Stimulated activated CD4-positive, alpha-beta T cell treated with anti-CD3 and anti-CD28 coated beads, Interleukin-1b, Interleukin-23, amount 100 ng/mL, for 1 hour (primary cell): ENCODE measurements around the gene GPBP1L1.
A peak's percentile ranks its signal among the peaks of the same experiment; 100 is the strongest.
"Not testable (repeated sequence)": the region's sequence is repeated elsewhere in the genome, so short reads cannot be mapped to it uniquely, and the experiment has no call there.

ENCODE experiments used
- DNase-seq, 2 donors: peaks; one replicate each; pipeline ENCODE4 v3.0.0-alpha.2; 2020; ENCODE audit warnings: low read depth in 2 of 2

Gene GPBP1L1

GRCh38 chr1:45686288-45687013 lies at the start of gene GPBP1L1:
Gene GPBP1L1 (minus strand): TSS chr1:45686533. CDS start chr1:45659087, 27,446 bp downstream.
- DNase-seq: peak; percentile 94 to 96

GRCh38 chr1:45730780-45731319 lies 44.5 kb upstream of the GPBP1L1 start:
- no peak for DNase-seq

GRCh38 chr1:45730075-45730779 lies 43.9 kb upstream of the GPBP1L1 start:
- no peak for DNase-seq

GRCh38 chr1:45726007-45726406 lies 39.7 kb upstream of the GPBP1L1 start:
- DNase-seq: not testable (repeated sequence)

GRCh38 chr1:45723248-45723930 lies 37.1 kb upstream of the GPBP1L1 start:
- DNase-seq: no peak

- DNase-seq: no peak
Observed at GRCh38 chr1:45722809-45723208, 36.5 kb upstream of the GPBP1L1 start.

- no peak for DNase-seq
Observed at GRCh38 chr1:45721207-45721606, 34.9 kb upstream of the GPBP1L1 start.

GRCh38 chr1:45718289-45718688 lies 32.0 kb upstream of the GPBP1L1 start:
- DNase-seq: no peak

- DNase-seq: not testable (repeated sequence)
Observed at GRCh38 chr1:45717386-45717785, 31.1 kb upstream of the GPBP1L1 start.

GRCh38 chr1:45716700-45717099 lies 30.4 kb upstream of the GPBP1L1 start:
- DNase-seq: no peak

GRCh38 chr1:45713711-45714110 lies 27.4 kb upstream of the GPBP1L1 start:
- no peak for DNase-seq

GRCh38 chr1:45704637-45705036 lies 18.3 kb upstream of the GPBP1L1 start:
- no peak for DNase-seq

- DNase-seq: no peak
Observed at GRCh38 chr1:45694823-45695222, 8.5 kb upstream of the GPBP1L1 start.

- DNase-seq: not testable (repeated sequence)
Observed at GRCh38 chr1:45693811-45694210, 7.5 kb upstream of the GPBP1L1 start.

- DNase-seq: peak; percentile 53 to 57
Observed at GRCh38 chr1:45687754-45688740, 1.7 kb upstream of the GPBP1L1 start, which contains the start of gene TMEM69. Gene TMEM69 (plus strand): TSS chr1:45688181. CDS start chr1:45691069, 2,888 bp downstream.

GRCh38 chr1:45687014-45687753 lies 851 bp upstream of the GPBP1L1 start:
- peak; percentile 86 to 94 for DNase-seq

- DNase-seq: peak; percentile 27 to 29
Observed at GRCh38 chr1:45686015-45686287, 382 bp downstream of the GPBP1L1 start.

- DNase-seq: no peak
Observed at GRCh38 chr1:45685308-45686014, 872 bp downstream of the GPBP1L1 start.

GRCh38 chr1:45684402-45684801 lies 1.9 kb downstream of the GPBP1L1 start:
- no peak for DNase-seq

GRCh38 chr1:45682942-45683341 lies 3.4 kb downstream of the GPBP1L1 start:
- DNase-seq: no peak
